IPS-20b (cell line): ENCODE data around the gene CMTM1.
"Not testable (repeated sequence)": the region's sequence is repeated elsewhere in the genome, so short reads cannot be mapped to it uniquely, and the experiment has no call there.

ENCODE experiments used
- H3K27ac ChIP-seq: one replicate; pipeline ENCODE4 v1.5.1; 2013; ENCODE audit warnings: low read length
- H3K27me3 ChIP-seq: 2 replicates; pipeline ENCODE4 v1.6.1; 2013; ENCODE audit warnings: mild to moderate bottlenecking, low read length, inconsistent platforms; ENCODE audit not compliant: insufficient read depth
- H3K36me3 ChIP-seq: 2 replicates; pipeline ENCODE4 v1.6.1; 2013; ENCODE audit warnings: low read depth, mild to moderate bottlenecking, inconsistent platforms, low read length, moderate library complexity; ENCODE audit not compliant: insufficient read depth
- H3K4me1 ChIP-seq: 2 replicates; pipeline ENCODE4 v1.6.1; 2013; ENCODE audit warnings: mild to moderate bottlenecking, control low read depth, inconsistent platforms, low read length, moderate library complexity; ENCODE audit not compliant: insufficient read depth
- H3K4me3 ChIP-seq: 2 replicates; pipeline ENCODE4 v1.5.1; 2013; ENCODE audit warnings: mild to moderate bottlenecking, low read length, inconsistent platforms
- H3K9ac ChIP-seq: 2 replicates; pipeline ENCODE4 v1.6.1; 2013; ENCODE audit warnings: low read depth, mild to moderate bottlenecking, inconsistent platforms, low read length, moderate library complexity
- H3K9me3 ChIP-seq: 2 replicates; pipeline ENCODE4 v1.6.1; 2013; ENCODE audit warnings: mild to moderate bottlenecking, low read depth, low read length, inconsistent platforms; ENCODE audit not compliant: insufficient read depth

The CMTM1 gene

DNA sequence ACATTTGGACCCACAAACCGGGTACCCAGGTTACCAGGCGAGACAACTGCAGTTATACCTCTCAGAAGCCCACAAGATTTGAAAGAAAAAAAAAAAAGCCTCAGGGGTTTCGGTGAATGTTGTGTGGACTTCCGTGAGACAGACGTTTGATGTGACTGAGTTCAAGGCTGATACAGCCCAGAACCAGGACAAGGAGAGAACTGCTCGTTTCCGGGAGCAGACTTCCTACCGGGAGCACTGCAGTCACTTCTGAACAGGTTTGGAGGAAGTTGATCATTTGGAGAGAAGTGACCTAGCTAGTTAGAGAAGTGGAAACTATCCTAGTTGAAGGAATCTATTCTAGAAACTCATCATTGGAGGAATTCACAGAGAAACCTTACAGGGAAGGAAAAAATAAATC, 13.0 kb upstream of the CMTM1 start:
- peak overlapping the region; percentile 76; the same call in 1 of the 2 replicates for H3K4me3 ChIP-seq
- H3K9me3 ChIP-seq, result no peaks in the 10 kb centered on the region
- no peak overlapping the region for H3K27ac ChIP-seq
- peaks cover 5% of the 10 kb centered on the region; the same call in 1 of the 2 replicates for H3K4me1 ChIP-seq
- H3K27me3 ChIP-seq, result peaks cover 23% of the 10 kb centered on the region
- peaks cover 4% of the 10 kb centered on the region; the same call in 1 of the 2 replicates for H3K36me3 ChIP-seq
- H3K9ac ChIP-seq, result no peak overlapping the region

- Histone ChIP-seq H3K36me3 (peaks cover 7% of the 10 kb centered on the region; the same call in 1 of the 2 replicates), H3K27me3 (peaks cover 23% of the 10 kb centered on the region), H3K9ac (no peak overlapping the region), H3K9me3 (no peaks in the 10 kb centered on the region), H3K27ac (no peak overlapping the region), H3K4me3 (no peak overlapping the region), H3K4me1 (peaks cover 5% of the 10 kb centered on the region; the same call in 1 of the 2 replicates)
Observed at GRCh38 chr16:66554021-66554420, 12.2 kb upstream of the CMTM1 start.

- no peak overlapping the region for H3K27ac ChIP-seq
- H3K4me3 ChIP-seq, result no peak overlapping the region
- peaks cover 23% of the 10 kb centered on the region for H3K27me3 ChIP-seq
- no peak overlapping the region for H3K9ac ChIP-seq
- H3K36me3 ChIP-seq, result peaks cover 7% of the 10 kb centered on the region; the same call in 1 of the 2 replicates
- H3K9me3 ChIP-seq, result no peaks in the 10 kb centered on the region
- H3K4me1 ChIP-seq, result peaks cover 5% of the 10 kb centered on the region; the same call in 1 of the 2 replicates
Observed at GRCh38 chr16:66554495-66554894, 11.7 kb upstream of the CMTM1 start.

DNA sequence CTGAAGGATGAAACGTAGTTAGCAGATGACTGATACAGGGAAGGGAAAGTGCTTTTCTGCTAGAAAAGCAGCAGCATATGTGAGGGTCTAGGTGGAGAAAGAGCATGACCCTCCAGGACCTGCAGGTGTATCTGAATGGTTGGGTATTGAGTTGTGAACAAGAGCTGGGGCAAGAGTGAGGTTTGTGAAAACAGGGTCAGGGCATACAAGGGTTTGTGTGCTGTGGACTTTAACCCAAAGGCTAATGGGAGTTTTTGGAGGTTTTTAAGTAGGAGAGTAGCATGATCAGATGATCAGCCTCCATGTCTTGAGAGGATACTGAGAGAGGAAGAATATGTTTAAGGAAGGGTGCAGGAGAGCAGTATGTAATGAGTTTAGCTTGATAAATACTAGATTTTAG, 6.1 kb upstream of the CMTM1 start:
- Histone ChIP-seq H3K9me3 (no peaks in the 10 kb centered on the region), H3K36me3 (peaks cover 16% of the 10 kb centered on the region), H3K9ac (no peak overlapping the region), H3K27ac (no peak overlapping the region), H3K4me1 (no peaks in the 10 kb centered on the region), H3K4me3 (no peak overlapping the region), H3K27me3 (no peaks in the 10 kb centered on the region)

DNA sequence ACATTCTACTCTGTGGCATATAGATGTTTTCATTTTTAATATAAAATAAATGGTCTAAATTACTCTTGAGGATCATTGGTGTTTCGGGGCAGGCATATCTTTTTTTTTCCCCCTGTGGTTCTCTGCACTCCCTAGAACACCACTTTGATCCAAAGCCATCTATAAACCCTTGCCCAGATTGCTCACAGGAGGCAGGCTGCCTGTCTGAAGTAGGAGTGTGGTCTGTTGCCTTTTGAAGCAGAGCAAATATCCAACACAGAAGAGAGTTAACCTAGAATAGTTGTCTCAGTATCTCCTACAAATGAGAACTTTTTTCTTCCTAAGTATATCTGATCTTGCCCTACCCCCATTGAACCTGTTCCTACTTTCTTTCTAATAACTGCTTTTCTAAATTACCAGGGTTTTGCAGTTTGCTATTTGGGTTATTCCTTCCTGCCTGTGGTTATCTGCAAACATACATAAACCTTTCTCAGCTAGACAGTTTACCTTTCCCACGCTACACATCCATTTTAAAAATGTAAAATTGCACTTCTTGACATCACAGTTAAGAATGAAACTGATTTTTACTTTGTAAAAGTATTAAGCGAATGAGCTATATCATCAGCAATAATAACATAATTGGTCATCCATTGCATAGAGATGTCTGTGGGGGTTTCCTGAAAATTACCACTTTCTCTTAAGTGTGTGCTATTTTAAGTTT, 4.7 kb upstream of the CMTM1 start:
- H3K4me1 ChIP-seq, result no peaks in the 10 kb centered on the region
- H3K9ac ChIP-seq, result no peak overlapping the region
- no peaks in the 10 kb centered on the region for H3K9me3 ChIP-seq
- peaks cover 13% of the 10 kb centered on the region for H3K36me3 ChIP-seq
- H3K27ac ChIP-seq, result no peak overlapping the region
- H3K4me3 ChIP-seq, result no peak overlapping the region
- no peaks in the 10 kb centered on the region for H3K27me3 ChIP-seq

- no peaks in the 10 kb centered on the region for H3K4me1 ChIP-seq
- H3K36me3 ChIP-seq, result peaks cover 13% of the 10 kb centered on the region
- H3K9me3 ChIP-seq, result no peaks in the 10 kb centered on the region
- no peak overlapping the region for H3K27ac ChIP-seq
- H3K27me3 ChIP-seq, result no peaks in the 10 kb centered on the region
- no peak overlapping the region for H3K9ac ChIP-seq
- no peak overlapping the region for H3K4me3 ChIP-seq
Observed at GRCh38 chr16:66562409-66562808, 3.8 kb upstream of the CMTM1 start.

DNA sequence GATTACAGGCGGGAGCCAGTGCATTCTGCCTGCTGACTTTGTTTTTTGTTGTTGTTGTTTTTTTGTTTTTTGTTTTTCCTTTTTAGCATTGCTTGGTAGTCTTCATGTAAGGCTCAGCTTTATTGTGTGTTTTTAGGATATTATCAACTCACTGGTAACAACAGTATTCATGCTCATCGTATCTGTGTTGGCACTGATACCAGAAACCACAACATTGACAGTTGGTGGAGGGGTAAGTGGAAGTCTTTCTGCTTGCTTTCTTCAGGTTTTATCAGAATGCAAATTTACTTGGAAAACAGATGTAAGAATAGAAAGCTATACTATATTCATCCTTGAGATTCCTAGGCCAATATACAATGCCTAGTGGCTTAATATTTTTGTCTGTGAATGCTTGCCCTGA, 3.3 kb upstream of the CMTM1 start:
- Histone ChIP-seq H3K36me3 (peaks cover 13% of the 10 kb centered on the region), H3K4me1 (no peaks in the 10 kb centered on the region)

DNA sequence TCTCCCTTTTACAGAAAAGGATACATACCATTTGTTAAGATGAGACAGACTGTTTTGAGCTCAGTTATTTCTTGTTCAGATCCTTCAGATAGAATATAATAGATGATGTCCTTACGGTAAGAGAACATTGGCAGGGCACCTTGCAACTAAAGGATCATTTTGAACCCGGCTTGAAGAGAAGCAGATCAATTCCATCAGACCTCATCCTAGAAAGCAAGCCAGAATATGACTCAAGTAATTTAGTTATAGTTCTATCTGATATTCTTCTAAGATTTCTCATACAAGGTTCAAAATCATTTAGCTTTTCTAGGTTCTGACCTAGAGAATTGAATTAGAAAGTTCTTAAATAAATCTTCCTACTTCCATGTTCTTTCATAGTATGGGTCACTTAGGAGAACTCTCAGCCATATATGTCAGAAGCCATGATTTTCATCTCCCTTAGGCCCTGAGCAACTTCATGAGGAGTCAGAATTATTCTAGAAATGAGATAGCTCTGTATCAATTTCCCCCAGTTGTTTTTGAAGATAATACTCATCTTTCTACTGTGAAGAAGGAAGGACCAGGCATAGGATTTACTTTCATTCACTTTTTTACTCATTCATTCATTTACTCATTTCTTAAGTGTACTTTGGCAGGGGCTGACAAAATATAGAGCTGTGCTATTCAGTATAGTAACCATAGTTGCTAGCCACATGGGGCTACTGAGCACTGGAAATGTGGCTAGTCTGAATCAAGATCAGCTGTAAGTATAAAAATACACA, 2.5 kb upstream of the CMTM1 start:
- Histone ChIP-seq H3K27ac (no peak overlapping the region), H3K4me1 (no peaks in the 10 kb centered on the region), H3K9me3 (no peaks in the 10 kb centered on the region), H3K4me3 (no peak overlapping the region), H3K9ac (no peak overlapping the region), H3K27me3 (no peaks in the 10 kb centered on the region), H3K36me3 (peaks cover 9% of the 10 kb centered on the region)

More for the DNA sequence above, 3.3 kb upstream of the CMTM1 start:
- Histone ChIP-seq H3K4me3 (no peak overlapping the region), H3K9ac (no peak overlapping the region), H3K27me3 (no peaks in the 10 kb centered on the region), H3K27ac (no peak overlapping the region), H3K9me3 (no peaks in the 10 kb centered on the region)

DNA sequence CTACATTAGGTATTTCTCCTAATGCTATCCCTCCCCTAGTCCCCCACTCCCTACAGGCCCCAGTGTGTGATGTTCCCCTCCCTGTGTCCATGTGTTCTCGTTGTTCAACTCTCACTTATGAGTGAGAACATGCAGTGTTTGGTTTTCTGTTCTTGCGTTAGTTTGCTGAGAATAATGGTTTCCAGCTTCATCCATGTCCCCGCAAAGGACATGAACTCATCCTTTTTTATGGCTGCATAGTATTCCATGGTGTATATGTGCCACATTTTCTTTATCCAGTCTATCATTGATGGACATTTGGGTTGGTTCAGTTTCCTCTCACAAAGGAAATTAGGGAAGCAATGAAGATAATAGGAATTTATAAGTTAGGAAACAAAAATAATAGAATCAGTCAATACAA, 1.0 kb downstream of the CMTM1 start:
- H3K36me3 ChIP-seq, H3K27me3 ChIP-seq, H3K27ac ChIP-seq, H3K4me1 ChIP-seq, H3K9me3 ChIP-seq, H3K9ac ChIP-seq, H3K4me3 ChIP-seq: not testable (repeated sequence)

- Histone ChIP-seq H3K27ac (no peak overlapping the region), H3K36me3 (peaks cover 6% of the 10 kb centered on the region), H3K27me3 (no peaks in the 10 kb centered on the region), H3K9ac (no peak overlapping the region), H3K4me3 (no peak overlapping the region), H3K9me3 (no peaks in the 10 kb centered on the region), H3K4me1 (no peaks in the 10 kb centered on the region)
Observed at GRCh38 chr16:66568355-66568754, 2.1 kb downstream of the CMTM1 start.

DNA sequence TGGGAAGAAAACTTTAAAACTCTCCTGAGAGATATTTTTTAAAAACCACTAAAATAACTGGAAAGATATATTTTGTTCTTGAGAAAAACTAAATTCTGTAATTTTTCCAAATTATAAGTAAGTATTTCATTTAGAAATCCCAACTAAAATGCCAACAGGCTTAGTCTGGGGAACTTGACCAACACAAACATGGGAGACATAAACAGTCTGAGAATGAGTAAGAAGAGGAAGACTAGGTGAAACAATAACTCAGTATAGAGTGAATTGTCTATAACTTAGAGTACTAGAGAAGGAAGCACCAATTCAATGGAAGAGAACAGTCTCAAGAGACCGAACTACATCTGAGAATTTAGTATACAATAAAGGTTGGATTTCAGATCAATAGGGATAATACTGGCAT, 2.9 kb downstream of the CMTM1 start:
- H3K36me3 ChIP-seq, result no peaks in the 10 kb centered on the region; the same call in 1 of the 2 replicates
- H3K27me3 ChIP-seq, result no peaks in the 10 kb centered on the region
- no peak overlapping the region for H3K9ac ChIP-seq
- no peaks in the 10 kb centered on the region for H3K9me3 ChIP-seq
- no peak overlapping the region for H3K27ac ChIP-seq
- no peaks in the 10 kb centered on the region for H3K4me1 ChIP-seq
- H3K4me3 ChIP-seq, result no peak overlapping the region

- Histone ChIP-seq H3K4me3 (no peak overlapping the region), H3K36me3 (no peaks in the 10 kb centered on the region; the same call in 1 of the 2 replicates), H3K4me1 (no peaks in the 10 kb centered on the region), H3K27ac (no peak overlapping the region), H3K9me3 (no peaks in the 10 kb centered on the region), H3K9ac (no peak overlapping the region), H3K27me3 (no peaks in the 10 kb centered on the region)
Observed at GRCh38 chr16:66569827-66570405, 3.7 kb downstream of the CMTM1 start.
